Neural crest cell (in vitro differentiated cells): ENCODE results near the gene JPH3. TPM values are rescaled to one million over a fixed set of nuclear protein-coding genes. Genes with fewer than 3 reads are reported as not detected.

ENCODE experiments used
- DNase-seq: peaks from one replicate; pipeline ENCODE4 v3.0.0; 2021; ENCODE audit warnings: low read depth, mixed read lengths, low spot score
- H3K27ac Mint-ChIP-seq: one replicate; pipeline ENCODE4 v1.8.0; 2021; ENCODE audit warnings: mild to moderate bottlenecking, mixed read lengths; ENCODE audit not compliant: unreplicated experiment
- H3K27me3 Mint-ChIP-seq: 2 replicates; pipeline ENCODE4 v1.8.0; 2021; ENCODE audit warnings: low read depth, mild to moderate bottlenecking, mixed read lengths
- H3K36me3 Mint-ChIP-seq: 2 replicates; pipeline ENCODE4 v1.8.0; 2021; ENCODE audit warnings: low read depth, mild to moderate bottlenecking, mixed read lengths
- H3K4me1 Mint-ChIP-seq: 2 replicates; pipeline ENCODE4 v1.8.0; 2021; ENCODE audit warnings: mixed read lengths
- H3K4me3 Mint-ChIP-seq: one replicate; pipeline ENCODE4 v1.8.0; 2021; ENCODE audit warnings: mild to moderate bottlenecking, mixed read lengths
- H3K9me3 Mint-ChIP-seq: 2 replicates; pipeline ENCODE4 v1.8.0; 2021; ENCODE audit warnings: mixed read lengths
- total RNA-seq: library from RNA; stranded (reverse); gene quantifications from 2 replicates; pipeline ENCODE4 v1.2.1, GENCODE V29; 2021
- TF ChIP-seq, protein P1 (sequence below): fragments of 200-600 bp; sonication (generic); conservative IDR thresholded peaks from 2 replicates; pipeline ENCODE4 v1.5.0; 2021; ENCODE audit warnings: antibody characterized with exemption, mild to moderate bottlenecking

Gene JPH3
- total RNA-seq, 1 donor from 2014 or later, result 9.1 TPM

- no peak for DNase-seq
- no peak overlapping the region for H3K27ac Mint-ChIP-seq
- H3K36me3 Mint-ChIP-seq, result peaks cover 14% of the 10 kb centered on the region
Measured at GRCh38 chr16:87727346-87727745, 125.0 kb downstream of the JPH3 start.

DNA sequence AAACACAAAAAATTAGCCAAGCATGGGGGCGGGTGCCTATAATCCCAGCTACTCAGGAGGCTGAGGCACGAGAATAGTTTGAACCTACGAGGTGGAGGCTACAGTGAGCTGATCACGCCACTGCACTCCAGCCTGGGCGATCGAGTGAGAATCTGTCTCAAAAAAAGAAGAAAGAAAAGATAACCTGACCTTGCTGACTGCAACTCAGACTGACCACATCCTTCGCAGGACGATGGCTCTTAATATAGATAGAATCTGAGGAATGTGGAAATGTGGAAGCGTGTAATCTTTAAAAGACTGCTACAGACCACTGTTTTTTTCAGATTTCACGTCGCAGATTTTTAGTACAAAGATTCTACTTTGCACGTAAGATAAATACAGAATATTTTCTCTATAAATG is 125.7 kb downstream of the JPH3 start:
- H3K9me3 Mint-ChIP-seq, result no peaks in the 10 kb centered on the region
- no peak overlapping the region for H3K4me3 Mint-ChIP-seq
- peaks cover 3% of the 10 kb centered on the region for H3K4me1 Mint-ChIP-seq
- no peak for DNase-seq
- no peak overlapping the region for H3K27ac Mint-ChIP-seq
- TF ChIP-seq, protein P1, sequence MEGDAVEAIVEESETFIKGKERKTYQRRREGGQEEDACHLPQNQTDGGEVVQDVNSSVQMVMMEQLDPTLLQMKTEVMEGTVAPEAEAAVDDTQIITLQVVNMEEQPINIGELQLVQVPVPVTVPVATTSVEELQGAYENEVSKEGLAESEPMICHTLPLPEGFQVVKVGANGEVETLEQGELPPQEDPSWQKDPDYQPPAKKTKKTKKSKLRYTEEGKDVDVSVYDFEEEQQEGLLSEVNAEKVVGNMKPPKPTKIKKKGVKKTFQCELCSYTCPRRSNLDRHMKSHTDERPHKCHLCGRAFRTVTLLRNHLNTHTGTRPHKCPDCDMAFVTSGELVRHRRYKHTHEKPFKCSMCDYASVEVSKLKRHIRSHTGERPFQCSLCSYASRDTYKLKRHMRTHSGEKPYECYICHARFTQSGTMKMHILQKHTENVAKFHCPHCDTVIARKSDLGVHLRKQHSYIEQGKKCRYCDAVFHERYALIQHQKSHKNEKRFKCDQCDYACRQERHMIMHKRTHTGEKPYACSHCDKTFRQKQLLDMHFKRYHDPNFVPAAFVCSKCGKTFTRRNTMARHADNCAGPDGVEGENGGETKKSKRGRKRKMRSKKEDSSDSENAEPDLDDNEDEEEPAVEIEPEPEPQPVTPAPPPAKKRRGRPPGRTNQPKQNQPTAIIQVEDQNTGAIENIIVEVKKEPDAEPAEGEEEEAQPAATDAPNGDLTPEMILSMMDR, result no peak
- peaks cover 13% of the 10 kb centered on the region for H3K36me3 Mint-ChIP-seq
- H3K27me3 Mint-ChIP-seq, result no peaks in the 10 kb centered on the region

More at GRCh38 chr16:87727346-87727745, 125.0 kb downstream of the JPH3 start:
- TF ChIP-seq, protein P1, result no peak
- Mint-ChIP-seq H3K4me1 (peaks cover 4% of the 10 kb centered on the region), H3K4me3 (no peak overlapping the region), H3K27me3 (no peaks in the 10 kb centered on the region), H3K9me3 (no peaks in the 10 kb centered on the region)

DNA sequence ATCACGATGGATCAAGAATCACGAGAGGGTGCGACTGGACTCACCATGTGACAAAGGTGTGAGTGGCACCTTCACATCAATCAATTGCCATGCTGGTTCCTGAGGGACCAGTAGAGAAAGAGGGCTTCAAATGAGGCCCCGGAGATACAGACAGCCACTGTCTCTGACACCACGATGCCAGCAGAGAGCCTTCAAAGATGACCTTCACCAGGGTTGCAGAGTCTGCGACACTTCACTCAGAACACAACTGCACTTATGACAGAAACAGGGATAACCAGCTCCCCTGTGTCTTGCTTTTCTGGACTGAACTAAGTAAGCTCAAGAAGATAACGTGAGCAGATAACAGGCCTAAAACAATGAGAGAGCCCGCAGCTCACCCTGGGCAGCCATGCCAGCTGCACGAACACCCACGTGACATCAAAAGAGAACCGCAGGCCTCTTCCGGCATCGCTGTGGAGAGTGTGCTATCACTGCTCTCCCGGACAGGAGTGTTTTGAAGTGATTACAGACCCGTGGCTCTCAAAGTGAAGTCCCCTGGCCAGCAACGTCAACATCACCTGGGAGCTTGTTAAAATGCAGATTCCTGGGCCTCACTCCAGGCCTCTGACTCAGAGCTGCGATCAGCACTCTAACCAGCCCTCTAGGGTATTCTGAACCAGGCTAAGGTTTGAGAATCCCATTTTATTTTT is 127.1 kb downstream of the JPH3 start:
- H3K9me3 Mint-ChIP-seq, result no peaks in the 10 kb centered on the region
- H3K27ac Mint-ChIP-seq, result no peak overlapping the region
- H3K36me3 Mint-ChIP-seq, result peaks cover 10% of the 10 kb centered on the region

GRCh38 chr16:87731607-87732006 is 129.3 kb downstream of the JPH3 start:
- peaks cover 12% of the 10 kb centered on the region for H3K36me3 Mint-ChIP-seq
- TF ChIP-seq, protein P1, result no peak
- H3K9me3 Mint-ChIP-seq, result no peaks in the 10 kb centered on the region
- no peaks in the 10 kb centered on the region for H3K27me3 Mint-ChIP-seq
- no peak overlapping the region for H3K4me3 Mint-ChIP-seq
- no peaks in the 10 kb centered on the region for H3K4me1 Mint-ChIP-seq
- no peak for DNase-seq
- H3K27ac Mint-ChIP-seq, result peak overlapping the region; percentile 27

More for the DNA sequence above, 127.1 kb downstream of the JPH3 start:
- Mint-ChIP-seq H3K4me3 (no peak overlapping the region), H3K4me1 (no peaks in the 10 kb centered on the region), H3K27me3 (no peaks in the 10 kb centered on the region)
- TF ChIP-seq, protein P1, result no peak
- no peak for DNase-seq

- no peak overlapping the region for H3K4me3 Mint-ChIP-seq
- no peak overlapping the region for H3K27ac Mint-ChIP-seq
- H3K9me3 Mint-ChIP-seq, result no peaks in the 10 kb centered on the region
- no peaks in the 10 kb centered on the region for H3K4me1 Mint-ChIP-seq
- TF ChIP-seq, protein P1, result no peak
- H3K36me3 Mint-ChIP-seq, result peaks cover 12% of the 10 kb centered on the region
- DNase-seq, result no peak
- no peaks in the 10 kb centered on the region for H3K27me3 Mint-ChIP-seq
Measured at GRCh38 chr16:87733190-87733589, 130.9 kb downstream of the JPH3 start.
